Measurements from ENCODE around the gene SH3YL1.

Gene SH3YL1

DNA sequence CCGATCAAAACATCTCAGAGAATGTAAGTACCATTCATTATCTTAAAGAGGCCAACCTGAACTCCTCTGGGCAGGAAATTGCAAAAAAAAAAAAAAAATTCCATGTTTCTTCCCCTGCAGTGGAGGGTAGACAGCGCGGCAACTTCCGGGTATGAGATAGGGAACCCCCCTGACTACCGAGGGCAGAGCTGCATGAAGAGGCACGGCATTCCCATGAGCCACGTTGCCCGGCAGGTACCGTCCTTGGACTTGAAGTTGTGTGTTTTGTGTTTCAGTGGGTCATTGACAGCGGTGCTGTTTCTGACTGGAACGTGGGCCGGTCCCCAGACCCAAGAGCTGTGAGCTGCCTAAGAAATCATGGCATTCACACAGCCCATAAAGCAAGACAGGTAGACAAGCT, 8.1 kb upstream of the SH3YL1 start:
- Histone ChIP-seq H3K27me3 (replicated peaks; ENCODE audit: control insufficient read depth, insufficient read depth, low read length, poor library complexity, severe bottlenecking) (no peaks in the 10 kb centered on the region), H3K4me1 (ENCODE audit: control insufficient read depth, insufficient read depth, low read length, poor library complexity, severe bottlenecking) (no peaks in the 10 kb centered on the region), H3K36me3 (ENCODE audit: control insufficient read depth, insufficient read depth, low read length) (peaks cover 56% of the 10 kb centered on the region)

DNA sequence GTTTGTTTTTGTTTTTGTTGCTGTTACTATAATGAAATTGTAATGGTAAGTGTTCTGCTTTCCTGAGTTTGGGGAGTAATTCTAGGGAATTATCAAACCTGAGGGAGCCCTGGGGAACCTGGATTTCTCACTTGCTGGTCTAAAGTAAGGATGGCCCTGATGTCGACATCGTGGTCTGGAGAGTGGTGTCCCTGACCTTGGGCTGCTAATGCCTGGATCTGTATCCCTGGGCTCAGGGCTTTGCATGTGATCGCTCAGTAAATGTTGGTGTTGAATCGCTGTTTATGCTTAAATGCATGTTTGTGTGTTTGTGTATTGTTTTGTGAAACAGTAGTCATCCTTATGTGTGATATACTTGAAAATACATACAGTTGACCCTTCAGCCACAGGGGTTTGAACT, 7.0 kb upstream of the SH3YL1 start:
- H3K9me3 ChIP-seq (ENCODE audit: control insufficient read depth, low read length): no peaks in the 10 kb centered on the region
- H3K4me1 ChIP-seq (ENCODE audit: control insufficient read depth, insufficient read depth, low read length, poor library complexity, severe bottlenecking): no peaks in the 10 kb centered on the region
- H3K27me3 ChIP-seq (replicated peaks; ENCODE audit: control insufficient read depth, insufficient read depth, low read length, poor library complexity, severe bottlenecking): no peaks in the 10 kb centered on the region
- H3K27ac ChIP-seq (ENCODE audit: insufficient read depth, low read length, poor library complexity, severe bottlenecking): no peak overlapping the region
- no peak for DNase-seq
- H3K4me3 ChIP-seq (ENCODE audit: insufficient read depth, low read depth, low read length, poor library complexity, severe bottlenecking): no peak overlapping the region
- peaks cover 47% of the 10 kb centered on the region for H3K36me3 ChIP-seq (ENCODE audit: control insufficient read depth, insufficient read depth, low read length)

More for the DNA sequence above, 8.1 kb upstream of the SH3YL1 start:
- H3K4me3 ChIP-seq (ENCODE audit: insufficient read depth, low read depth, low read length, poor library complexity, severe bottlenecking): no peak overlapping the region
- DNase-seq: no peak
- no peak overlapping the region for H3K27ac ChIP-seq (ENCODE audit: insufficient read depth, low read length, poor library complexity, severe bottlenecking)
- no peaks in the 10 kb centered on the region for H3K9me3 ChIP-seq (ENCODE audit: control insufficient read depth, low read length)

DNA sequence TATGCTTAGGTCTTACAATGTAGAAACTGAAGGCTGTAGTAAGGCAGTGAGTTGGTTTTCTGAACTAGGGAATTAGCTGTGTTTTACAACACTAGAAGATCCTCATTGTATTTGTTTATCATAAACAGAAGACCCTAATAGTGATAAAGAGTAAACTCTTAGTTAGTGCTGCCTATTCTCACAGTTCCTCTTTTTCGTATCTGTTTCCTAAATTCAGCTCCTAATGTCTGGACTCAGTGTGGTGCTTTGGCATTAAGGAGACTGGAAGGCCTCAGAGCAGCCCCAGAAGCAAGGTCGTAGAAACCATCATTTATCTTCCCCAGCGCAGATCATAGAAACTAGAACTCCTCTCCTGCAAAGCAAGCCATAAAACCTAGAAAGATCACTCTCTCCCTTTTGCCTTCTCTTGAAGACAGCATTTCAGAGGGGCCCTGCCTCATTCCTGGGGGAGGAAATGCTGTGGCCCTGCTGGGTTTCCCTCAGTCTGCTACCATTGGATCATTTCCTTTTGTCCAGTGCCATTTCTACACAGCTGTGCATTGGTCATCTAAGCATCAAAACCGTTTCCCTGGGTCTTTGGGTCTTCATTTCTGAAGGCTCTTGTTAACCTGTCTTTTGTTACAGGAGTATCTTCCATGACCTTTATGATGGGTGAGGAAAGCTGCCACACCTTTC, 5.7 kb upstream of the SH3YL1 start:
- H3K4me3 ChIP-seq (ENCODE audit: insufficient read depth, low read depth, low read length, poor library complexity, severe bottlenecking): no peak overlapping the region
- no peak for DNase-seq
- H3K4me1 ChIP-seq (ENCODE audit: control insufficient read depth, insufficient read depth, low read length, poor library complexity, severe bottlenecking): no peaks in the 10 kb centered on the region
- H3K36me3 ChIP-seq (ENCODE audit: control insufficient read depth, insufficient read depth, low read length): peaks cover 35% of the 10 kb centered on the region
- H3K27ac ChIP-seq (ENCODE audit: insufficient read depth, low read length, poor library complexity, severe bottlenecking): no peak overlapping the region
- H3K9me3 ChIP-seq (ENCODE audit: control insufficient read depth, low read length): no peaks in the 10 kb centered on the region
- no peaks in the 10 kb centered on the region for H3K27me3 ChIP-seq (replicated peaks; ENCODE audit: control insufficient read depth, insufficient read depth, low read length, poor library complexity, severe bottlenecking)

DNA sequence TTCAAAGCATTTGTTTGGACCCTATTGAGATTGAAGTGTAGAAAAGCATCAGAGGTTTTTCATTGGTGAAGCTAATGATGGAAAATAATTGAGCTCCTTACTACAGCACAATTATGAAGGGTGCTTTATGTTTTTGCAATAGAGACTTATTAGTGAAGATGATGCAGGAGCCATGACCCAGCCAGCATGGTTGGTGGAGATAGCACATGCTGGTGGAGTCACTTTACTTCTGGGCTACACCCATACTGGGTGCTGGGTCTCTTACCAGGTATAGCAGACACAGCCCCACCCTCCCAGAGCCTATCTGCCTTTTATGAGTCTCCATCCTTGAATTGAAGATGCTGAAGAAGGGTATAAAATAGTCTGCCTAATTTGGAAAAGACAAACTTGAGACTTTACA, 4.5 kb upstream of the SH3YL1 start:
- Histone ChIP-seq H3K27me3 (replicated peaks; ENCODE audit: control insufficient read depth, insufficient read depth, low read length, poor library complexity, severe bottlenecking) (no peaks in the 10 kb centered on the region), H3K36me3 (ENCODE audit: control insufficient read depth, insufficient read depth, low read length) (peaks cover 25% of the 10 kb centered on the region), H3K27ac (ENCODE audit: insufficient read depth, low read length, poor library complexity, severe bottlenecking) (no peak overlapping the region), H3K9me3 (ENCODE audit: control insufficient read depth, low read length) (no peaks in the 10 kb centered on the region), H3K4me3 (ENCODE audit: insufficient read depth, low read depth, low read length, poor library complexity, severe bottlenecking) (no peak overlapping the region), H3K4me1 (ENCODE audit: control insufficient read depth, insufficient read depth, low read length, poor library complexity, severe bottlenecking) (no peaks in the 10 kb centered on the region)
- no peak for DNase-seq

GRCh38 chr2:264493-265468, 949 bp upstream of the SH3YL1 start, which contains the start of gene ACP1:
ACP1 (plus strand) TSS chr2:264947; CDS start chr2:264965, 18 bp downstream.
- H3K4me3 ChIP-seq (ENCODE audit: insufficient read depth, low read depth, low read length, poor library complexity, severe bottlenecking): peak within 1 kb of the TSS; percentile 71
- no peaks in the 10 kb centered on the region for H3K4me1 ChIP-seq (ENCODE audit: control insufficient read depth, insufficient read depth, low read length, poor library complexity, severe bottlenecking)
- peak; percentile 92 to 94 (median 93) for DNase-seq
- H3K9me3 ChIP-seq (ENCODE audit: control insufficient read depth, low read length): no peaks in the 10 kb centered on the region
- H3K36me3 ChIP-seq (ENCODE audit: control insufficient read depth, insufficient read depth, low read length): no peaks in the 10 kb centered on the region
- peak within 1 kb of the TSS; percentile 90 for H3K27ac ChIP-seq (ENCODE audit: insufficient read depth, low read length, poor library complexity, severe bottlenecking)
- H3K27me3 ChIP-seq (replicated peaks; ENCODE audit: control insufficient read depth, insufficient read depth, low read length, poor library complexity, severe bottlenecking): no peaks in the 10 kb centered on the region

DNA sequence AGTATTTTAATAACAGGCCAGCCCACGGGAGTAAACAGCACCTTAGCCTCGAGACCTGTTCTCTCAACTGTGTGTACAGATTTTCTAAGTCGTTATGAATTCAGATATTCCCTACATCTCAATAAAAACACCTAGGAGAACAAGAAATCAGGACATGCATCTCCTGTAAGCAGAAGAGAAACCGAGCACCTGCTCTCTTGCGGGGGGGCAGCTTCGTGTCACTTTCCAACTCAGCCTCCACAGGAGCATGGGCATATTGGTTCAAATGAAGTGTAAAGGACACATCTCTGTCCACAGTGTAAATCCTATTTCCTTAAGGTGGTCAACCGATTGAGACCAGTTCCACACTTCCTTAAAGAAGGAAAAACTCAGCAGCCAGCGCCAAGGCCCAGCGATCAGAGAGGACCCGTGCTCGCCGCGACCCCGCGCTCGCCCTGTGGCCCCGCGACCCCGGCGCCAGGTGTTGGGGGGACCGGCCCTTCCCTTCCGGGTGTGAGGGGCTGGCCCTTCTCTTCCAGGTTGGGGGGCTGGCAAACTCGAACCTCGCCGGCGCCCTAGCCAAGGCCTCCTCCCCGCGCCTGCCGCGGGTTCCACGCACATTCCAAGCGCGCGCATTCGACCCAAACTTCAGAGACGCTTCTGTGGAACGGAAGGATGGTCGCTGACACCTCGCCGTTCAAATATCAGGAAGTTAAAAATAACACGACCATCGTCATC, 652 bp downstream of the SH3YL1 start:
- no peak for DNase-seq
- no peaks in the 10 kb centered on the region for H3K27me3 ChIP-seq (replicated peaks; ENCODE audit: control insufficient read depth, insufficient read depth, low read length, poor library complexity, severe bottlenecking)
- H3K9me3 ChIP-seq (ENCODE audit: control insufficient read depth, low read length): peaks cover 4% of the 10 kb centered on the region
- no peaks in the 10 kb centered on the region for H3K36me3 ChIP-seq (ENCODE audit: control insufficient read depth, insufficient read depth, low read length)
- peak overlapping the region; percentile 71 for H3K4me3 ChIP-seq (ENCODE audit: insufficient read depth, low read depth, low read length, poor library complexity, severe bottlenecking)
- H3K27ac ChIP-seq (ENCODE audit: insufficient read depth, low read length, poor library complexity, severe bottlenecking): peak overlapping the region; percentile 90
- H3K4me1 ChIP-seq (ENCODE audit: control insufficient read depth, insufficient read depth, low read length, poor library complexity, severe bottlenecking): no peaks in the 10 kb centered on the region

DNA sequence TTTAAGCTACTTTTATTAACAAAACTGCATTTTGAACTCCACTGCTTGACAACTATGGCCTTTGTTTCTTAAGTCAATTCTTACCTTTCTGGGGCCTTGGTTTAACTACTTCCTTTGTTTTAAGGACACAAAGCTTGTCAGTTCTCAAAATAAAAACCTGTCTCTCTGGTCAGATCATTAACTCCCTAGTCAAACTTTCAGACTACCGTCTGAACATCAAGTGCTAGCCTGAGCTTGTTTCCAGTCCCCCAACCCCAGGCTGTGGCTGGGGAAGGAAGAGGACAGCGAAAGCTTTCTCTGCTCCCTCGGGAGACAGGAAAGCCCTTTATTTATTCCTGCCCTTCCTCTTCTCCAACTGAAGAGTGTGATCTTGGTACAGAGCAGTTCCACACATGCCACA, 1.7 kb downstream of the SH3YL1 start:
- H3K27me3 ChIP-seq (replicated peaks; ENCODE audit: control insufficient read depth, insufficient read depth, low read length, poor library complexity, severe bottlenecking): no peaks in the 10 kb centered on the region
- DNase-seq: no peak
- H3K4me1 ChIP-seq (ENCODE audit: control insufficient read depth, insufficient read depth, low read length, poor library complexity, severe bottlenecking): no peaks in the 10 kb centered on the region
- no peaks in the 10 kb centered on the region for H3K36me3 ChIP-seq (ENCODE audit: control insufficient read depth, insufficient read depth, low read length)
- H3K4me3 ChIP-seq (ENCODE audit: insufficient read depth, low read depth, low read length, poor library complexity, severe bottlenecking): no peak overlapping the region
- H3K27ac ChIP-seq (ENCODE audit: insufficient read depth, low read length, poor library complexity, severe bottlenecking): no peak overlapping the region
- H3K9me3 ChIP-seq (ENCODE audit: control insufficient read depth, low read length): peaks cover 4% of the 10 kb centered on the region

GRCh38 chr2:260507-261161, 3.2 kb downstream of the SH3YL1 start:
- no peaks in the 10 kb centered on the region for H3K36me3 ChIP-seq (ENCODE audit: control insufficient read depth, insufficient read depth, low read length)
- no peak overlapping the region for H3K4me3 ChIP-seq (ENCODE audit: insufficient read depth, low read depth, low read length, poor library complexity, severe bottlenecking)
- peaks cover 4% of the 10 kb centered on the region for H3K9me3 ChIP-seq (ENCODE audit: control insufficient read depth, low read length)
- no peaks in the 10 kb centered on the region for H3K4me1 ChIP-seq (ENCODE audit: control insufficient read depth, insufficient read depth, low read length, poor library complexity, severe bottlenecking)
- no peak overlapping the region for H3K27ac ChIP-seq (ENCODE audit: insufficient read depth, low read length, poor library complexity, severe bottlenecking)
- no peak for DNase-seq
- no peaks in the 10 kb centered on the region for H3K27me3 ChIP-seq (replicated peaks; ENCODE audit: control insufficient read depth, insufficient read depth, low read length, poor library complexity, severe bottlenecking)

- Histone ChIP-seq H3K27ac (ENCODE audit: insufficient read depth, low read length, poor library complexity, severe bottlenecking) (no peak overlapping the region), H3K4me3 (ENCODE audit: insufficient read depth, low read depth, low read length, poor library complexity, severe bottlenecking) (no peak overlapping the region), H3K36me3 (ENCODE audit: control insufficient read depth, insufficient read depth, low read length) (no peaks in the 10 kb centered on the region), H3K9me3 (ENCODE audit: control insufficient read depth, low read length) (peaks cover 4% of the 10 kb centered on the region), H3K4me1 (ENCODE audit: control insufficient read depth, insufficient read depth, low read length, poor library complexity, severe bottlenecking) (no peaks in the 10 kb centered on the region), H3K27me3 (replicated peaks; ENCODE audit: control insufficient read depth, insufficient read depth, low read length, poor library complexity, severe bottlenecking) (no peaks in the 10 kb centered on the region)
- no peak for DNase-seq
Observed at GRCh38 chr2:259789-260331, 4.0 kb downstream of the SH3YL1 start.

All from effector memory CD4-positive, alpha-beta T cell (primary cell).